HCT116 (cell line): ENCODE data around the gene GRM6. TPM values are rescaled to one million over a fixed set of nuclear protein-coding genes. Genes with fewer than 3 reads are reported as not detected.

Experiments used
- ATAC-seq: fragments of 200-7000 bp; cut with Tn5 transposase; 2 replicates; pipeline ENCODE4 v1.9.1; 2020; ENCODE audit warnings: mild to moderate bottlenecking, moderate library complexity
- BruUV-seq: library from RNA; stranded (reverse); fragments of 400-500 nt; replicated peaks from 2 replicates; lab custom pipeline; 2021; lab: Mats Ljungman, UMichigan
- CTCF ChIA-PET: fragments of 300-600 bp; sonication (Branson Sonifier 250); formaldehyde crosslinking; loops from one replicate; lab custom pipeline; 2021; ENCODE audit warnings: antibody characterized with exemption; lab: Charles Lee
- POLR2A ChIA-PET: fragments of 300-600, 350-600 bp; sonication (Branson Sonifier 250); formaldehyde crosslinking; loops from one replicate; lab custom pipeline; 2021; ENCODE audit warnings: antibody characterized with exemption; lab: Charles Lee
- RAD21 ChIA-PET, 2 experiments: fragments of 300-600 bp; sonication (Branson Sonifier 250); formaldehyde crosslinking; loops; one replicate each; lab custom pipeline; 2023; ENCODE audit warnings: low total read pairs in 2 of 2; ENCODE audit not compliant: uncharacterized antibody in 2 of 2, unreplicated experiment in 2 of 2, low non-redundant PET in 1 of 2; lab: Charles Lee
- DNase-seq: peaks from one replicate; pipeline ENCODE4 v3.0.0-alpha.2; 2010; ENCODE audit warnings: low read depth, low spot score
- H2AFZ ChIP-seq: fragments of 200-600 bp; shearing (Covaris generic), sonication (generic); 2 replicates; pipeline ENCODE4 v1.6.1; 2017; ENCODE audit warnings: low read depth, mixed run types, mixed read lengths, antibody characterized with exemption, low read length; ENCODE audit not compliant: poor library complexity, severe bottlenecking
- H3K27ac ChIP-seq: 2 replicates; pipeline ENCODE4 v1.5.1; 2012; ENCODE audit warnings: low read depth, low read length
- H3K27me3 ChIP-seq: fragments of 200-600 bp; sonication (generic); 2 replicates; pipeline ENCODE4 v1.6.1; 2016; ENCODE audit warnings: mixed run types, low read length, mixed read lengths; ENCODE audit not compliant: insufficient read depth
- H3K36me3 ChIP-seq, 2 experiments: fragments of 200-500 bp in 1 of 2; fragments of 200-600 bp in 1 of 2; sonication (Bioruptor generic) in 1 of 2; sonication (generic) in 1 of 2; 2 replicates each; pipeline versions ENCODE4 v1.5.1 to v1.6.1; 2014 to 2016; ENCODE audit warnings: low read length in 2 of 2, inconsistent platforms in 1 of 2, mixed read lengths in 1 of 2, mixed run types in 1 of 2; ENCODE audit not compliant: insufficient read depth in 2 of 2, control insufficient read depth in 1 of 2
- H3K4me1 ChIP-seq, 2 experiments: fragments of 200-600 bp in 1 of 2; sonication (generic) in 1 of 2; 2 replicates each; pipeline versions ENCODE4 v1.5.1 to v1.6.1; 2012 to 2017; ENCODE audit warnings: low read length in 2 of 2, inconsistent platforms in 1 of 2, mild to moderate bottlenecking in 1 of 2, mixed read lengths in 1 of 2, mixed run types in 1 of 2, moderate library complexity in 1 of 2; ENCODE audit not compliant: insufficient read depth in 2 of 2, control insufficient read depth in 1 of 2
- H3K4me2 ChIP-seq: fragments of 200-600 bp; sonication (generic); 2 replicates; pipeline ENCODE4 v1.6.1; 2017; ENCODE audit warnings: mixed run types, low read length, mixed read lengths
- H3K4me3 ChIP-seq, 2 experiments: fragments of 200-600 bp in 1 of 2; sonication (generic) in 1 of 2; replicated peaks in 1 of 2; 2 replicates each; pipeline ENCODE4 v1.5.1; 2011 to 2016; ENCODE audit warnings: low read length in 2 of 2, control low read depth in 1 of 2, low read depth in 1 of 2, mild to moderate bottlenecking in 1 of 2, mixed read lengths in 1 of 2, mixed run types in 1 of 2
- H3K79me2 ChIP-seq: fragments of 200-600 bp; sonication (generic); 2 replicates; pipeline ENCODE4 v1.6.1; 2017; ENCODE audit warnings: mild to moderate bottlenecking, mixed run types, low read length, moderate library complexity, mixed read lengths; ENCODE audit not compliant: insufficient read depth
- H3K9ac ChIP-seq: fragments of 200-600 bp; sonication (generic); 2 replicates; pipeline ENCODE4 v1.6.1; 2016; ENCODE audit warnings: low read length, mixed read lengths
- H3K9me2 ChIP-seq: fragments of 200-600 bp; sonication (generic), shearing (Covaris generic); 2 replicates; pipeline ENCODE4 v1.6.1; 2017; ENCODE audit warnings: mixed run types, mild to moderate bottlenecking, moderate library complexity; ENCODE audit not compliant: insufficient read depth
- H3K9me3 ChIP-seq, 2 experiments: fragments of 200-500 bp in 1 of 2; fragments of 200-600 bp in 1 of 2; sonication (Bioruptor generic) in 1 of 2; sonication (generic) in 1 of 2; 2 replicates each; pipeline ENCODE4 v1.6.1; 2014 to 2017; ENCODE audit warnings: low read length in 2 of 2, mixed read lengths in 2 of 2, inconsistent platforms in 1 of 2, low read depth in 1 of 2, mild to moderate bottlenecking in 1 of 2, mixed run types in 1 of 2, moderate library complexity in 1 of 2; ENCODE audit not compliant: control insufficient read depth in 1 of 2, insufficient read depth in 1 of 2
- H4K20me1 ChIP-seq: fragments of 200-600 bp; sonication (generic), shearing (Covaris generic); 2 replicates; pipeline ENCODE4 v1.6.1; 2017; ENCODE audit warnings: mixed run types, mild to moderate bottlenecking, moderate library complexity; ENCODE audit not compliant: insufficient read depth
- CEBPB ChIP-seq: IDR thresholded peaks from 2 replicates; pipeline ENCODE4 v1.6.1; 2012; ENCODE audit warnings: low read depth
- REST ChIP-seq: IDR thresholded peaks from 2 replicates; pipeline ENCODE4 v1.6.1; 2012; ENCODE audit warnings: low read depth
- SIN3A ChIP-seq: IDR thresholded peaks from 2 replicates; pipeline ENCODE4 v1.6.1; 2012; ENCODE audit warnings: low read depth
- SP1 ChIP-seq: IDR thresholded peaks from 2 replicates; pipeline ENCODE4 v1.6.1; 2012; ENCODE audit warnings: low read depth
- SRF ChIP-seq: IDR thresholded peaks from 2 replicates; pipeline ENCODE4 v1.6.1; 2012; ENCODE audit warnings: low read depth
- TCF7L2 ChIP-seq: IDR thresholded peaks from 2 replicates; pipeline ENCODE4 v1.7.0; 2011; ENCODE audit warnings: borderline replicate concordance, inconsistent platforms; ENCODE audit not compliant: insufficient read depth, insufficient read length; ENCODE audit errors: extremely low read depth
- ZBTB33 ChIP-seq: IDR thresholded peaks from 2 replicates; pipeline ENCODE4 v1.6.1; 2011; ENCODE audit warnings: mild to moderate bottlenecking, low read length, moderate library complexity; ENCODE audit not compliant: insufficient replicate concordance; ENCODE audit errors: extremely low read depth
- ZFX ChIP-seq: fragments of 450-650 bp; IDR thresholded peaks from 2 replicates; pipeline ENCODE4 v1.6.1; 2017
- intact Hi-C: fragments of 100-400 bp; cut with micrococcal nuclease; formaldehyde crosslinking; loops from 2 replicates; pipeline ENCODE4 v1.10.0; 2022
- total RNA-seq: library from RNA; stranded (reverse); gene quantifications from one replicate; pipeline ENCODE4 v1.2.1, GENCODE V29; 2021; ENCODE audit not compliant: unreplicated experiment

The GRM6 gene
- total RNA-seq, 1 experiment from 2014 or later: not detected

GRCh38 chr5:178997191-178997590 lies 2.1 kb upstream of the GRM6 start:
- H3K4me1 ChIP-seq: no peaks in the 10 kb centered on the region
- no peaks in the 10 kb centered on the region for H4K20me1 ChIP-seq
- no TSS peak for BruUV-seq
- no peaks in the 10 kb centered on the region for H3K36me3 ChIP-seq
- H3K4me2 ChIP-seq: no peak overlapping the region
- DNase-seq (no peak), ATAC-seq (no peak)
- no peak overlapping the region for H3K27ac ChIP-seq
- no peak overlapping the region for H3K4me3 ChIP-seq
- CTCF ChIA-PET: no interaction called here
- no peaks in the 10 kb centered on the region for H3K9me2 ChIP-seq
- no peaks in the 10 kb centered on the region for H3K79me2 ChIP-seq
- TF ChIP-seq ZFX: no peak
- TF ChIP-seq CEBPB: no peak
- no peak for TF ChIP-seq TCF7L2
- TF ChIP-seq SP1: no peak
- TF ChIP-seq ZBTB33: no peak
- no peak for TF ChIP-seq SIN3A
- TF ChIP-seq SRF: no peak
- no peak for TF ChIP-seq REST
- H3K9me3 ChIP-seq: peaks cover 0 to 6% of the 10 kb centered on the region in 2 experiments; a peak in 2 of 4 replicates
- no peaks in the 10 kb centered on the region for H3K27me3 ChIP-seq
- RAD21 ChIA-PET: no interaction called here
- no peak overlapping the region for H3K9ac ChIP-seq
- intact Hi-C loops: no loop called here
- POLR2A ChIA-PET: no interaction called here
- no peak overlapping the region for H2AFZ ChIP-seq
